Activated CD8-positive, alpha-beta memory T cell treated with anti-CD3 and anti-CD28 coated beads, Interleukin-2, amount 50 U/mL, for 1 hour (primary cell): ENCODE data around the gene GPR137C.
"Not testable (repeated sequence)": the region's sequence is repeated elsewhere in the genome, so short reads cannot be mapped to it uniquely, and the experiment has no call there.

Experiments used
- DNase-seq: peaks from one replicate; pipeline ENCODE4 v3.0.0-alpha.2; 2020; ENCODE audit errors: extremely low read depth

Gene GPR137C

DNA sequence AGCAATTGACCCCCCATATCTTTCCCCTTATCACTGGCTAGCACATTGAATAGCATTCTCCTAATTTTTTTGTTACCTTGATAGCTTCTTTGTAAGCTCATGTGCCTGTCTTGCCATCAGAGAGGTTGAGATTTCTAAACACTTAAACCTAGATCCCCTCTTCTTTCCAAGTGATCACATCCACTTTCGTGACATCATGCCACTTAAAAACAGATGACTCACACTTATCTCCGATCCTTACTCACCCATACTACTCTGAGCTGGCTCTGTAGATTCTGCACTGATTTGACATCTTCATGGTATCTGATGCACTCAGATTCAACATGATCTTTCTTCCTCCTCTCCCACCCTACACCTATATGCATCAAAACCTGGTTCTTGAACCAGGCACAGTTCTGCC lies 10.5 kb downstream of the GPR137C start:
- no peak for DNase-seq

DNA sequence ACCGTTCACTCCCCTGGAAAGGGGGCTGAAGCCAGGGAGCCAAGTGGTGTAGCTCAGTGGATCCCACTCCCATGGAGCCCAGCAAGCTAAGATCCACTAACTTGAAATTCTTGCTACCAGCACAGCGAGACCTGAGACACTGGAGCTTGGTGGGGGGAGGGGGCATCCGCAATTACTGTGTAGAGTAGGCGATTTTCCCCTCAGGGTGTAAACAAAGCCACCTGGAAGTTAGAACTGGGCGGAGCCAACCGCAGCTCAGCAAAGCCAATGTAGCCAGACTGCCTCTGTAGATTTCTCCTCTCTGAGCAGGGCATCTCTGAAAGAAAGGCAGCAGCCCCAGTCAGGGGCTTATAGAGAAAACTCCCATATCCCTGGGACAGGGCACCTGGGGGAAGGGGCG lies 15.8 kb downstream of the GPR137C start:
- not testable (repeated sequence) for DNase-seq

DNA sequence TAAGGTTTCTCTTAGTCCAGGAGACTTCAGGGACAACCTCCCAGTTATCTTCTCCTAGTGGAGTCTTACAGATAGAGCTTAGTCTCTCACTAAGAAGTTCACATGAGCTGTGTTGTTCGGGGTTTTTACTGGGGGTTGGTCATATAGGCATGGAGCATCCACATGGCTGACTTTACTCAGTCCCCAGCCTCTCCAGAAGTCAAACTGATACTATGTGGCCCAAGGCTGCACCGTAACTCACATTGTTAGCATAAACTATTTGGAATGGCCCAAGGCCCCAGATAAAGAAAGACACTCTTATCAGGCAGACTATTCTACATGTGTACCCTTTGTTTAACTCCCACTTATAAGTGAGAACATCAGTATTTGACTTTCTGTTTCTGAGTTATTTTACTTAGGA lies 23.2 kb downstream of the GPR137C start:
- DNase-seq, result no peak

DNA sequence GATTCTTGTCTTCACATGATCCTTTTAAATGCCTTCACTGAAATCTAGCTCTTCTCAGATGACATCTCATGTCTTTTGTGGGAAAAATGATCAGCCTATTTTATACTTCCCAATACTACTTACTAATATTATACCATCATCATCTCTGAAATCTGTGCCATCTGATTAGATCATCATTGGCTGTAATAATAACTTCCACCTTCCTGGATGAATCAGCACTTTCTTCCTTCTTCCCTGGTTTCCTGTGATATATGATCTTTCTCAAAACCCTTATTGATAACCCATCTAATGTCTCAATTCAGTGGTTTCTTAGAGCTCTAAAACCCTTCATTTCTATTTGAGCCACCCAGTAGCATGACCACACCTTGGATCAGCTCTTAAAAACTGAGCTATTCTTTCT lies 30.9 kb downstream of the GPR137C start:
- no peak for DNase-seq

DNA sequence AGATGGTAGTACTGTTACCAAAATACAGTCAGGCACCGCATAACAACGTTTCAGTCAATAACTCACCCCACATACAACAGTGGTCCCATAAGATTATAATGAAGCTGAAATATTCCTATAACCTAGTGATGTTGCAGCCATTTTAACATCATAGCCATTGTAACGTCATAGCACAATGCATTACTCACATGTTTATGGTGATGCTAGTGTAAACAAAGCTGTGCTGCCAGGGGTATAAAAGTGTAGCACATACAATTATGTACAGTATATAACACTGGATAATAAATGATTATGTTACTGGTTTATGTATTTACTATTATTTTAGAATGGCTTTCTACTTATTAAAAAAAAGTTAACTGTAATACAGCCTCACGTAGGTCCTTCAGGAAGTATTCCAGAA lies 37.0 kb downstream of the GPR137C start:
- DNase-seq, result no peak

DNA sequence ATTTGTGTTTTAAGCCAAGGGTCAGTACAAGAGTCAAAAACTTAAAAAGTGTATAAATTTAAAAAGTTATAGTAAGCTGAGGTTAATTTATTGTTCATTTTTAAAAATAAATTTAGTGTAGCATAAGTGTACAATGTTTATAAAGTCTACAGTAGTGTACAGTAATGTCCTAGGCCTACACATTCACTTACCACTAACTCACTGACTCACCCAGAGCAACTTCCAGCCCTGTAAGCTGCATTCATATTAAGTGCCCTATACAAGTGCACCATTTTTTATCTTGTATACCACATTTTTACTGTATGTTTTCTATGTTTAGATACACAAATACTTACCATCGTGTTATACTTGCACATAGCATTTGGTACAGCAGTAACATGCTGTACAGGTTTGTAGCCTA lies 37.7 kb downstream of the GPR137C start:
- no peak for DNase-seq

DNA sequence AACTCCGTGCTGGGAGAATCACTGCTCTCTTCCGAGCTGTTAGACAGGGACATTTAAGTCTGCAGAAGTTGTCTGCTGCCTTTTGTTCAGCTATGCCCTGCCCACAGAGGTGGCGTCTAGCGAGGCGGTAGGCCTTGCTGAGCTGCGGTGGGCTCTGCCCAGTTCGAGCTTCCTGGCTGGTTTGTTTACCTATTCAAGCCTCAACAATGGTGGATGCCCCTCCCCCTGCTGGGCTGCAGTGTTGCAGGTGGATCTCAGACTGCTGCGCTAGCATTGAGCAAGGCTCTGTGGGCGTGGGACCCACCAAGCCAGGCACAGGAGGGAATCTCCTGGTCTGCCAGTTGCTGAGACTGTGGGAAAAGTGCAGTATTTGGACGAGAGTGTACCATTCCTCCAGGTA lies 43.7 kb downstream of the GPR137C start:
- no peak for DNase-seq

DNA sequence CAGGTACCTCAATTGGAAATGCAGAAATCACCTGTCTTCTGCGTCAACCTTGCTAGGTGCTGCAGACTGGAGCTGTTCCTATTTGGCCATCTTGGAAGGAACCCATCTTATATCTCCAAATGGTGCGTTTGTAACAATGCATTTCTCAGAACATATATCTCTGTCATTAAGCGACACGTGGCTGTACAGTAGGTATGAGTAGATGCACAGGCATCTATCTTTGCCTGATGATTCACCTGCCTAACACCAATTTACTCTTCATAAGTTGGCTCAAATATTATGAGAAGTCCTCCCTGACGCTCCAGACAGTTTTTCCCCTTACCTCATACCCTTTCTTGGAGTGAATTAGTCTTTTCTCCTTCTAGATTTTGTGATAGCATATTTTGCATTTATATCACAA lies 44.2 kb downstream of the GPR137C start:
- no peak for DNase-seq

DNA sequence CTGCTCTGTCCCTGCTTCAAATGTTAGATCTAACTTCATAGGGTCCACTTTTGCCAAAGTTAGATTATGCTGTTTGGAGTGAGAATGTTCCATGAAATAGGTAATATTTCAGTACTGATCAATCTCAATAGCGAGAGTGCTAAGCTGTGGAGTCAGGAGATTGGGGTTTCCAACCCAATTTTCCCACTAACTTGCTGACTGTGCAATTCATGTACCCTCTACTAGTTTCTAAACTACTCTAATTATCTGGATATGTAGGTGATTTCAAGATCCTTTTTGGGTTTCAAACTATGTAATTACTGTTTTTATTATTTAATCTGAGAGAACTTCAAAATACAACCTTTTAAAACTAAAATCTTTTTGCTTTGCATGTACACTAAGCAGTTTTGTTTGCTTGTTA lies 45.9 kb downstream of the GPR137C start:
- DNase-seq, result no peak

DNA sequence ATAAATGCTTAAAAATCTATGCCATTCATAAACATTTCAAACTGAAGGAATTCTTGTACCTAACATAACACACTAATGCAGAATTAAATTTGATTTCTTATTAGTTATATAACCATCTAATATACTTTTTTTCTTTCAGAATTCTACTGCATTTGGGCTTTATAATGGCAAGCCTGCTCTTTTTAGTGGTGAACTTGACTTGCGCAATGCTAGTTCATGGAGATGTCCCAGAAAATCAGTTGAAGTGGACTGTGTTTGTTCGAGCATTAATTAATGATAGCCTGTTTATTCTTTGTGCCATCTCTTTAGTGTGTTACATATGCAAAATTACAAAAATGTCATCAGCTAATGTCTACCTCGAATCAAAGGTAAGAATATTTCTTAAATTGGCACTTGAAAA lies 47.3 kb downstream of the GPR137C start:
- DNase-seq, result no peak

DNA sequence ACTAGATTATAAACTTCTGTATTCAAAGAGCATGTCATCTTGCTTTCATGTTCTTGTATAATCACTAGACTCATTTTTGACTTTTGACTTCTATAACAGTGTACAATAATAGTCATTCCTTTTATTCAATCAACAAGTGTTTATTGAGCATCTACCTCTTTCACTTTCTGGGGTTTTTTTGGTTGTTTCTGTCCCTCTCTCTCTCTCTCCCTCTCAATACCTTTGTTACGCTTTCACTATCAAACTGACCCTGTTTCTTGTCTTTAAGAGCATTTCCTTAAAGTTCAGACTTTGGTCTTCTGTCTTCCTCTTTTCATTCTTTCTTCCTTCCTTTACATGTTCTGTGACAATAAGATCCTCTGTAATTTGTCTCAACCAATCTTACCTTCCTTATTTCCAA lies 49.5 kb downstream of the GPR137C start:
- DNase-seq, result no peak

DNA sequence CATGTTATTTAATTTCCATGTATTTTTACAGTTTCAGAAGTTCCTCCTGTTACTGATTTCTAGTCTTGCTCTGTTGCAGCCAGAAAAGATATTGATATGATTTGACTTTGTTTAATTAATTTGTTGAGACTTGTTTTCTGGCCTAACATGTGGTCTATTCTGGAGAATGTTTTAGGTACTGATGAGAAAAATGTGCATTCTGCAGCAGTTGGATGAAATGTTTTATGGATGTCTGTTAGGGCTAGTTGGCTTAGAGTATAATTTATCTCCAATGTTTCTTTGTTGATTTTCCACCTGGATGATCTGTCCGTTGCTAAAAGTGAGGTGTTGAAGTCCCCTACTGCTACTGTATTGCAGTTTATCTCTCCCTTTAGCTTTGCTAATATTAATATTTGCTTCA lies 54.4 kb downstream of the GPR137C start:
- no peak for DNase-seq

DNA sequence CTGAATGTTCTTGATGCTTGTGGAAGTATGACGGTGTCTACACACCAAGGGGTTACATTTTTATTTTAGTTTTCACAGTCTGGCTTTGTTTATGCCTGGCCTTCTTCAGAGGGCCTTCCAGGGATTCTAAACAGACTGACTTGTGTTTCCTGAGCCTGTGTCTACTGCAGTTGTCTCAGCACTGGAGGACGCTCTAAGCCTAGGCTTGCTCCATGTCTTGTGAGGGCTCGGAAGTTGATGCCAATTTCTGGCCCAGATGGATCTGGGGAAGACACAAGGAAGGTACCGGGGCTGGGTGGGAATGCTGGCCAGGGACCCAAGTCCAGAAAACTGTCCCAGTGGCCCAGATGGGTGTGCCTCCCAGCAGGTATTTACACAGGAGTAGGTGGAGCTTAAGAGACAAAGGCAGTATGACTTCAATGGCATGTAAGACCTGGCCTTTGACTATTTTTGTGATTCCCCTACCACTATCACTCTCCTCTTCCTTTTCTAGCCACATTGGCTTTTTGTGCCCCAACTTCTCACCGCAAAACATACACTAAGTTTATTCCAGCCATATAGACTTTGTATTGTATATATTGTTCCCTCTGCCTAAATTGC lies 56.9 kb downstream of the GPR137C start:
- DNase-seq, result no peak

DNA sequence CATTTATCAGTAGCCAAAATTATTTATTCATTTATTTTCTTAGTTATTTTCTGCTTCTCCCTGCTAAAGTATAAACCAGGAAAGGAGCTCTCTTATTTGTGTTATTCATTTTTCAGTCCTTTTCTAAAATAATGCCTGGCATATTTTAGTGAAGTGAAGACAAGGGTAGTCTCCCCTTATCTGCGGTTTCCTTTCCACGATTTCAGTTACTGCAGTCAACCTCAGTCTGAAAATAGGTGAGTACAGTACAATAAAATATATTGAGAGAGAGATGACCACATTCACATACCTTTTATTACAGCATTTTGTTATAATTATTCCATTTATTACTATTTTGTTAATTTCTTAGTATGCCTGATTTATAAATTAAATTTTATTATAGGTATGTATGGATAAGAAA lies 57.6 kb downstream of the GPR137C start:
- no peak for DNase-seq

DNA sequence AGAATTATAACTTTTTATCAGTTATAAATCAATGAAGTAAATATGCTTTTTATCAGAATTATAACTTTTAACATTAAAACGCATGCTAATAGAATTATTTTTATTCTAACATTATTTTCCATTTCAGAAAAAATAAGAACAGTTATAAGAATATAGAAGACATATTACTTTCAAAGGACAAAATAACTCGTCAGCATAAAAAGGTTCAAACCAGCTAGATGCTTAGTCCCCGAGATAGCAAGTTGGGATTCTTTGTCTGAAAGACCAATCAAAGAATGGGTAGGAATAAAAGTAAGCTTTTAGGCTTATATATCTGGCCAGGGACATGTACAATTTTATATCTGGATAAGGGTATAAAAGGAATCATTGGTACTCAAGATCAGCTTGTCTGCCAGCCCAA lies 66.0 kb downstream of the GPR137C start:
- no peak for DNase-seq

DNA sequence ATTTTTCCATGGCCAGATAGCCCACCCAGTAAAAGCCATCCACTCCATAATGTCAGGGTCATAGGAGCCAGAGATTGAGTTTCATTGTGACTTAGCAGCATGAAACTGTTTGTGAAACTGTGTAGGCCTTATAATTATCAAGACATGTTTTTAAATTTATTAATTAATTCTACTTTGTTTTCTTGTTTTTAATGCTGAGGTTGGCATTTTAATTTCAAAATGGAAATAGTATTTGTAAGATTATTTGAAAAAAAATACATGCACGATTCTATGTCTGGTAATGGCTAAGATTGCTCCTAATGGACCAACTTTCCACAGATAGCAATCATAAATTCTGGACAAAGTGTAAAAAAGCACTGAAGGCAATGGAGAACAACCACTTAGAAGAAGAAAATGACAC lies 67.1 kb downstream of the GPR137C start:
- DNase-seq, result no peak

DNA sequence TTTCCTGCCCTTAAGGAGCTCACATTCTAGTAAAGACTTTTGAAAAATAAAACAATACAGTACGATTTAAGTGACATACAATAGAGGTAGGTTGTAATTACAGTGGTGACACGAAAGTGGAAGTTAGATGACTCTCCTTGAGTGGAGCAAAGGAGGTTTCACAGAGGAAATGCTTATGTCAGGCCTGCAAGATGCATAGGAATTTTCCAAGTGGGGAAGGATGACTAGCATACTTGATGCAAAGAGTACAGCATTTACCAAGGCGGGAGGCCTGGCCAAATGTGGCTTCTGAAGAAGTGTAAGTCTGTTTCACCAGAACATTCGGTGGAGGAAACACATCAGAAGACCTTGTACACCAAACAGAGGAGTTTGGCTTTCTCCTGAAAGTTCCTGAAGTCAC lies 87.5 kb downstream of the GPR137C start:
- no peak for DNase-seq

DNA sequence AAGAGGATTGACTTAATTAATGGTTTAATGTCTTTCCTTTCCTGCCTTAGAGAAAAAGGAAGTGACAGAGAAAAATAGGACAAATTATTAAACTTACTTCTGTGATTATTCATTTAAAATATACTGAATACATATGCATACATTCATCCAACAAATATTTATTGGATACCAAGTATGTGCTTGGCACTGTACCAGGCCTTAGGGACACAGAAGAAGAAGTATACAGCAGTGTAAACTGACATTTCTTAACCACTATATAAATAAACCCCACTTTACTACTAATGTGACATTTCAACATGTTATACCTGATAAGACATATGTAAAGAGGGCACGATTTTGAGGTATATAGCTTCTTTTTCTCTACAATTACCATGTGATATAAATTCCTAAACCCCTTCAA lies 89.1 kb downstream of the GPR137C start:
- DNase-seq, result no peak

DNA sequence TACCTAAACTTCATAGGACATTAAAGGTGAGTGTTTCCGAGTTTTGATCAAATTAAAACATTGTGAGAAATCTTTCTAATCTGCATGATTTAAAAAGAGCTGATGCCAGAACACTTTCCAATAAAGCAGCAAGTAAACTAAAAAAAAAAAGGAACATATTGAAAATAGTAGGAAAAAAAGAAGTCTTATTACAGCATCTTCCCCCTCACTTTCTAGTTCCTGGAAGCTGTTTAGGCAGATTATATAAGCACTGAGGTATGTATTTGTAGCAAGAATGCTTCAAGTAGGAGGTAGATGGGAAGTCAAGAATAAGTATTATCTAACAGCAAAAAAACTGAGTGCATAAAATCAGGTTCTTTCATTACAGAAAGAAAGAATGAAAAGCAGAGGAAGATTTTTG lies 96.9 kb downstream of the GPR137C start:
- no peak for DNase-seq

DNA sequence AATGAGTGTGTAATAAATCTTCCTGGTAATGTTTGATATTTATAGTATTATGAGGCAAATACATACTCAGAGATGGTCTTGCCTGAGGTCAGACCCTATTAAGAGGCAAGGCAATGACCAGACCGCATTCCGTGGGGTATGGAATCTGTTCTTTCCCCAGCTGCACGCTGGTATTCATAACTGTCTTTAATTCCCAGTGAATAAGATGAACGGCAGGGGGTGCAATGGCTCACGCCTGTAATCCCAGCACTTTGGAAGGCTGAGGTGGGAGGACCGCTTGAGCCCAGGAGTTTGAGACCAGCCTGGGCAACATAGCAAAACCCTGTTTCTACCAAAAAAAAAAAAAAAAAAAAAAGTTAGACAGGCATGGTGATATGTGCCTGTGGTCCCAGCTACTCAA lies 98.1 kb downstream of the GPR137C start:
- DNase-seq, result no peak

DNA sequence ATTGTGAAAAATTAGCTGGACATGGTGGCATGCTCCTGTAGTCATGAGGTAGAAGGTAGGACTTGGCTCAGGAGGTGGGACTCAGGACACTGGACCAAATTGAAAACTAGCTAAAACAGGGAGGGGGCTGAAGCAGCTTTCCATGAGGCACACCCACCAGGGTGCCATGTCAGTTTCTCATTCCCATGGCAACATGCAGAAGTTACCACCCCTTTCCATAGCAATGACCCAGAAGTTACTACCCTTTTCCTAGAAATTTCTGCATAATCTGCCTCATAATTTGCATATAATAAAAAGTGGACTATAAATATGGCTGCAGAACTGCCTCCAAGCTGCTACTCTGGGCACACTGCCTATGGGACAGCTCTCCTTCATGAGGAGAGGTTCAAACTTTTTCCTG lies 104.3 kb downstream of the GPR137C start:
- DNase-seq, result no peak

DNA sequence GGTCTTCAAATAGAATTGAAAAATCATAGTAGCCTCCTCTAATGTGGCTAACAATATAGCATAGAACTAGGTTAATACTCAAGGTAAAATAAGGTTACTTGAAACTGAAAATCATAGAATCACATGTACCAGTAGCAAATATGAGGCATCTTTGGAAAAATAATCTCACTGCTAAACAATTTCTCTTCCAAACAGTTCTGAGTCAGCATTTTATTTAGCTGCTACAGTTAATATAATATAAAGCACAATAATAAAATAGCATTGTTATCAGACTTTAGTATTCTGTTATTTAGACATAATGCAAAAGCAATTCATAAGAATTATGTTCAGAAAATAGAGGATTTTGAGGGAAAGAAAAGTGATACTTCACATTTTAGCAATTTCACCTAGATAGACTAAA lies 107.7 kb downstream of the GPR137C start:
- DNase-seq, result no peak

DNA sequence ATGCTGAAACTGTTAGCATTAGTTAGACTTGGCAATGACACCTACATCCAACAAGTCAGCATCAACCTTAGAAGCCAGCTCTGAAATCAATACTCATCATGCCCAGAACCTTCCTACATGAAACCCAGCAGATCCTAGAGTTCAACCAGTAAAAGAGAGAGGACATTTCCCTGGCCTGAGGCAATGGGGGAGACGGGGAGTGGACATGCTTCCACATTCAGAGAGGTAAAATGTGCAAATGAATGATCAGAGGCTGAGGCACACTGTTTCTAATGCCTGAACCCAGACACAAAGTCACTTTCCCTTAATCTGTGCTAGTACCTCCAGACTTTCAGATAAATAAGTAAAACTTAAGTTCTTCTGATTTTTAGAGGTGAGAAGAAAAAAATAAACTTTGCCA lies 108.2 kb downstream of the GPR137C start:
- DNase-seq, result no peak

DNA sequence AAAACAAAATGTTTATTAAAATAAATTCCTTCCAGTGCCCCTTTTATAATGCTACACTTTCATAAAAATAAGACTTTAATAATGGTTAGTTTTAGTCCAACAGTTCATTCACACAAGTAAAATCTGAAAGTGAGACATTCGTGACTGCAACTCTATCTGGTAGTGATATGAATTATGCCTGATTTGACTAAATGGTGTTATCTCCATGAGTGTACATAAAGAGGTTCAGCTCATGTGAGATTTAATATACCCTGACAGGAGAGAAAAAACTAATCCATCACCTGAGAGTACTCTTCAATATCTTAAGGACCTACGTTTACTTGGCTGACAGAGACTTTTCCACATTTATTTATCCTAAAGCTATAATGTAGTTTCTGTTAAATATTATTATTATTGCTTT lies 108.7 kb downstream of the GPR137C start:
- DNase-seq, result no peak

DNA sequence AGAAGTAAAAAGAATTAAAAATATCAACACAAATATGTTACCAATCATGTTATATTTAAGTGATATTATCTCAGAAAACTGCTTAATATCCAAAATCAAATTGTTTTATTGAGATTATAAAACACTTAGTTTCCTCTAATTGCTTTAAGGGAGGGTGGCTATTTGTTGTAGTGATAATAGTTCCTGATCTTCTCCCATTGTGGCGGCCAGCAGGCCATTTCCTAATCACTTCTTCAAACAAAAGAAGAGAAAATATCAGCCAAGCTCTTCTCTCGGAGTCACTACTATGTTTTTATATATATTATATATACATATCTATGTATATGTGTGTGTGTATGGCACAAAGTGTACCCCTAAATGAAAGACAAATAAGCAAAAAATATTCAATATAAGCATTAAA lies 111.2 kb downstream of the GPR137C start:
- DNase-seq, result no peak
